ENCODE data around the gene CLDN5. TPM values are rescaled to one million over a fixed set of nuclear protein-coding genes. Genes with fewer than 3 reads are reported as not detected.

Gene CLDN5
- total RNA-seq, 2 experiments from 2014 or later = not detected

DNA sequence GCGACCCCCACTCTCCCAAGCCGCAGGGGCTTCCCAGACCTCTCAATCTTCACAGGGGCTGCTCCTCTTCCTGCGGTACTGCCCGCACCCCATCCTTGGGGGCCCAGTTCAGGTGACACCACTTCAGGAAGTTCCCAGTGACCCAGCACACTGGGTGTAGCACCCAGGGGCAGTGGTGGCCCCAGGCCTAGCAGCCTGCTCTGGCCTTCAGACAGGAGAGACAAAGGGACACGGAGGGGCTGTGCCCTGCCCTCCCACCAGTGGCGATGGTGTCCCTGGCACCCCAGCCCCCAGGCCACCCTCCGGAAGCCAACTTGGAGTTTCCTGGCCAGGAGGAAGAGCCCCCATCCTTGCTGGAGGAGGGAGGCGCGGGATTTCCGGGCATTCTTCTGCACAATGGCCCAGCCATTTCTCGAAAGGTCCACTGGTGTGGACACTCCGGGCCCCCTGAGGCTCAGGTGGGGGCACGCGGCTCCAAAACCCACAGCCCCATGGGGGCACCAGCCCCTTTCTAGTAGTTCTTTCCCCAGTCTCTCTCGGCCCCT is 978 bp upstream of the CLDN5 start:
- H3K4me3 ChIP-seq (ENCODE audit: low read depth, low read length, poor library complexity, severe bottlenecking) = no peak overlapping the region
- intact Hi-C loops (cut with micrococcal nuclease; ENCODE audit: unreplicated experiment) = no loop called here
- no peak for DNase-seq (ENCODE audit: low spot score)
- H3K9me3 ChIP-seq (ENCODE audit: low read length) = no peaks in the 10 kb centered on the region
- H3K36me3 ChIP-seq (ENCODE audit: insufficient read depth, low read length) = peaks cover 9% of the 10 kb centered on the region; the same call in 1 of the 2 replicates
- no peaks in the 10 kb centered on the region for H3K4me1 ChIP-seq (ENCODE audit: insufficient read depth, low read length, poor library complexity, severe bottlenecking)
- no peaks in the 10 kb centered on the region for H4K20me1 ChIP-seq (ENCODE audit: insufficient read depth, low read length)
- ChIA-PET CTCF (ENCODE audit: unreplicated experiment) (no interaction called here), POLR2A (no interaction called here)
- no peak overlapping the region for H3K4me2 ChIP-seq (ENCODE audit: low read length)
- H3K9me2 ChIP-seq (ENCODE audit: insufficient read depth, low read length) = no peaks in the 10 kb centered on the region
- TF ChIP-seq EZH2phosphoT487 (IDR thresholded peaks at IDR 0.05; ENCODE audit: borderline replicate concordance, low read depth, low read length) = no peak
- TF ChIP-seq, protein P1, sequence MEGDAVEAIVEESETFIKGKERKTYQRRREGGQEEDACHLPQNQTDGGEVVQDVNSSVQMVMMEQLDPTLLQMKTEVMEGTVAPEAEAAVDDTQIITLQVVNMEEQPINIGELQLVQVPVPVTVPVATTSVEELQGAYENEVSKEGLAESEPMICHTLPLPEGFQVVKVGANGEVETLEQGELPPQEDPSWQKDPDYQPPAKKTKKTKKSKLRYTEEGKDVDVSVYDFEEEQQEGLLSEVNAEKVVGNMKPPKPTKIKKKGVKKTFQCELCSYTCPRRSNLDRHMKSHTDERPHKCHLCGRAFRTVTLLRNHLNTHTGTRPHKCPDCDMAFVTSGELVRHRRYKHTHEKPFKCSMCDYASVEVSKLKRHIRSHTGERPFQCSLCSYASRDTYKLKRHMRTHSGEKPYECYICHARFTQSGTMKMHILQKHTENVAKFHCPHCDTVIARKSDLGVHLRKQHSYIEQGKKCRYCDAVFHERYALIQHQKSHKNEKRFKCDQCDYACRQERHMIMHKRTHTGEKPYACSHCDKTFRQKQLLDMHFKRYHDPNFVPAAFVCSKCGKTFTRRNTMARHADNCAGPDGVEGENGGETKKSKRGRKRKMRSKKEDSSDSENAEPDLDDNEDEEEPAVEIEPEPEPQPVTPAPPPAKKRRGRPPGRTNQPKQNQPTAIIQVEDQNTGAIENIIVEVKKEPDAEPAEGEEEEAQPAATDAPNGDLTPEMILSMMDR (conservative IDR thresholded peaks at IDR 0.05; ENCODE audit: low read length) = no peak
- BruUV-seq (replicated peaks) = no TSS peak
- no peaks in the 10 kb centered on the region for H3K79me2 ChIP-seq (ENCODE audit: insufficient read depth, low read depth, low read length)
- no peak overlapping the region for H2AFZ ChIP-seq (ENCODE audit: low read length)
- no peak overlapping the region for H3K27ac ChIP-seq (ENCODE audit: low read depth, low read length, poor library complexity, severe bottlenecking)

DNA sequence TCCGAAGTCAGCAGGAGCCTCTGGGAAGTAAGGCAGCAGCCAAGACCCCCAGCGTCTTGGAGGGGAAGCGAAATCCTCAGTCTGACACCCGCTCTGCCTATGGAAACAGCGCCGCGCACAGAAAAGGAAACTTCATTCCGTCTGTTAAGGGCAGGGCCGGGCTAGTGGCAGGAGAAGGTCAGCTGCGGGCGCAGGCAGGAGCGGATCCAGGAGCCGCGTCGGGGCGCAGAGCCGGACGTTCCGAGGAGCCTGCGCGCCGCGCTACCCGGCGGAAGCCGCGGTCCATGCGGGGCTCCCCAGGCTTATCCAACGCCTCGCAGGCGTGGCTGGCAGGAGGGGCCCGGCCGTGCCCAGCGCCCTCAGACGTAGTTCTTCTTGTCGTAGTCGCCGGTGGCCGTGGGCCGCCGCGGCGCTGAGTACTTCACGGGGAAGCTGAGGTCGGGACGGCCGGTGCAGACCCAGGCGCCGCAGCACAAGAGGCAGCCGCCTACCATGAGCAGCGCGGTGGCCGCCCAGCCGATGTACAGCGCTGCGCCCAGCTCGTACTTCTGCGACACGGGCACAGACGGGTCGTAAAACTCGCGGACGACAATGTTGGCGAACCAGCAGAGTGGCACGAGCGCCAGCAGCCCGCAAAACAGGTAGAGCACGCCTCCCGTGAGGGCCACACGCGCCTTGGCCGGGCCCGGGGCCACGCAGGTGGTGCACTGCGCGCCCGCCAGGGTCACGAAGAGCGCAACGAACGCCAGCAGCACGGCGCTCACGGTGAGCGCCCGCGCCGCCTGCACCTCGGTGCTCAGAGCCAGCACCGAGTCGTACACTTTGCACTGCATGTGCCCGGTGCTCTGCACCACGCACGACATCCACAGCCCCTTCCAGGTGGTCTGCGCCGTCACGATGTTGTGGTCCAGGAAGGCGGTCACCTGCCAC is 705 bp downstream of the CLDN5 start:
- no peaks in the 10 kb centered on the region for H3K9me3 ChIP-seq (ENCODE audit: low read length)
- ChIA-PET POLR2A (no interaction called here), CTCF (ENCODE audit: unreplicated experiment) (no interaction called here)
- H2AFZ ChIP-seq (ENCODE audit: low read length) = no peak overlapping the region
- intact Hi-C loops (cut with micrococcal nuclease; ENCODE audit: unreplicated experiment) = no loop called here
- DNase-seq (ENCODE audit: low spot score) = no peak
- no peak overlapping the region for H3K4me2 ChIP-seq (ENCODE audit: low read length)
- H3K4me1 ChIP-seq (ENCODE audit: insufficient read depth, low read length, poor library complexity, severe bottlenecking) = no peaks in the 10 kb centered on the region
- H3K79me2 ChIP-seq (ENCODE audit: insufficient read depth, low read depth, low read length) = no peaks in the 10 kb centered on the region
- TF ChIP-seq EZH2phosphoT487 (IDR thresholded peaks at IDR 0.05; ENCODE audit: borderline replicate concordance, low read depth, low read length) = no peak
- TF ChIP-seq, protein P1 (conservative IDR thresholded peaks at IDR 0.05; ENCODE audit: low read length) = no peak
- no peaks in the 10 kb centered on the region for H4K20me1 ChIP-seq (ENCODE audit: insufficient read depth, low read length)
- peaks cover 25% of the 10 kb centered on the region; the same call in 1 of the 2 replicates for H3K36me3 ChIP-seq (ENCODE audit: insufficient read depth, low read length)
- H3K4me3 ChIP-seq (ENCODE audit: low read depth, low read length, poor library complexity, severe bottlenecking) = no peak overlapping the region
- no peaks in the 10 kb centered on the region for H3K9me2 ChIP-seq (ENCODE audit: insufficient read depth, low read length)
- H3K27ac ChIP-seq (ENCODE audit: low read depth, low read length, poor library complexity, severe bottlenecking) = no peak overlapping the region
- BruUV-seq (replicated peaks) = no TSS peak

DNA sequence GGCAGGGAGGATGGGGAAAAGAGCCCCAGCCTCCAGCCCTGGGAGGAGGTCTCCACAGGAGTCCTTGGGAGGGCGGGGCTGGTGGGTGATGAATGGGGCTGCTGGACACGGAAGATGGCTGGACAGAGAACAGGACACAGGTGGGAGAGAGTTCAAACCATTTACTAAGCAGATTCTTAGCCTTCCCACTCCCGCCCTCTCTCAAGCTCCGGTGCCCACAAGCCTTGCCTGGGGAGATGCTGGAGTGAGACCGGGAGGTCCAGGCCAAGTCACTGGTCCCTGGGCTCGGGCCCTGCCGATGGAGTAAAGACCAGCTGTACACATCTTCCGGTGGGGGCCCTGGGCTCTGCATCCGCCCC is 1.4 kb downstream of the CLDN5 start:
- no peak overlapping the region for H3K4me3 ChIP-seq (ENCODE audit: low read depth, low read length, poor library complexity, severe bottlenecking)
- ChIA-PET CTCF (ENCODE audit: unreplicated experiment) (no interaction called here), POLR2A (no interaction called here)
- H3K4me2 ChIP-seq (ENCODE audit: low read length) = no peak overlapping the region
- H3K27ac ChIP-seq (ENCODE audit: low read depth, low read length, poor library complexity, severe bottlenecking) = no peak overlapping the region
- no peak overlapping the region for H2AFZ ChIP-seq (ENCODE audit: low read length)
- intact Hi-C loops (cut with micrococcal nuclease; ENCODE audit: unreplicated experiment) = no loop called here
- TF ChIP-seq, protein P1 (conservative IDR thresholded peaks at IDR 0.05; ENCODE audit: low read length) = no peak
- TF ChIP-seq EZH2phosphoT487 (IDR thresholded peaks at IDR 0.05; ENCODE audit: borderline replicate concordance, low read depth, low read length) = no peak
- no peaks in the 10 kb centered on the region for H3K9me2 ChIP-seq (ENCODE audit: insufficient read depth, low read length)
- no peak for DNase-seq (ENCODE audit: low spot score)
- peaks cover 31% of the 10 kb centered on the region; the same call in 1 of the 2 replicates for H3K36me3 ChIP-seq (ENCODE audit: insufficient read depth, low read length)
- H3K79me2 ChIP-seq (ENCODE audit: insufficient read depth, low read depth, low read length) = no peaks in the 10 kb centered on the region
- H3K9me3 ChIP-seq (ENCODE audit: low read length) = no peaks in the 10 kb centered on the region
- no peaks in the 10 kb centered on the region for H3K4me1 ChIP-seq (ENCODE audit: insufficient read depth, low read length, poor library complexity, severe bottlenecking)
- no peaks in the 10 kb centered on the region for H4K20me1 ChIP-seq (ENCODE audit: insufficient read depth, low read length)
- BruUV-seq (replicated peaks) = no TSS peak

Data from OCI-LY7 (cell line).